HS-5 (cell line): Measurements from ENCODE around the gene UPF1.
"Not testable (repeated sequence)": the region's sequence is repeated elsewhere in the genome, so short reads cannot be mapped to it uniquely, and the experiment has no call there.

ENCODE experiments used
- DNase-seq: peaks from one replicate; pipeline ENCODE4 v3.0.0-alpha.2; 2012; ENCODE audit warnings: low read depth

Gene UPF1

GRCh38 chr19:18799389-18799970, 32.3 kb upstream of the UPF1 start:
- no peak for DNase-seq

GRCh38 chr19:18800079-18800478, 31.7 kb upstream of the UPF1 start:
- no peak for DNase-seq

GRCh38 chr19:18800636-18801035, 31.1 kb upstream of the UPF1 start:
- no peak for DNase-seq

GRCh38 chr19:18802354-18802753, 29.4 kb upstream of the UPF1 start:
- no peak for DNase-seq

GRCh38 chr19:18803550-18804138, 28.1 kb upstream of the UPF1 start:
- DNase-seq, result no peak

GRCh38 chr19:18804139-18804601, 27.6 kb upstream of the UPF1 start:
- DNase-seq, result no peak

GRCh38 chr19:18804643-18805042, 27.1 kb upstream of the UPF1 start:
- DNase-seq, result no peak

- no peak for DNase-seq
Measured at GRCh38 chr19:18807861-18808331, 23.9 kb upstream of the UPF1 start.

- DNase-seq, result no peak
Measured at GRCh38 chr19:18809149-18809868, 22.4 kb upstream of the UPF1 start.

GRCh38 chr19:18811638-18812037, 20.1 kb upstream of the UPF1 start:
- DNase-seq, result not testable (repeated sequence)

GRCh38 chr19:18814063-18814462, 17.7 kb upstream of the UPF1 start:
- DNase-seq, result no peak

- no peak for DNase-seq
Measured at GRCh38 chr19:18815673-18816072, 16.1 kb upstream of the UPF1 start.

GRCh38 chr19:18816645-18817044, 15.1 kb upstream of the UPF1 start:
- not testable (repeated sequence) for DNase-seq

GRCh38 chr19:18817574-18817973, 14.2 kb upstream of the UPF1 start:
- DNase-seq, result no peak

- no peak for DNase-seq
Measured at GRCh38 chr19:18828786-18829185, 3.0 kb upstream of the UPF1 start.

- no peak for DNase-seq
Measured at GRCh38 chr19:18830488-18830887, 1.3 kb upstream of the UPF1 start.

- no peak for DNase-seq
Measured at GRCh38 chr19:18832306-18833140, 764 bp downstream of the UPF1 start.

- no peak for DNase-seq
Measured at GRCh38 chr19:18833141-18833476, 1.4 kb downstream of the UPF1 start.

GRCh38 chr19:18833849-18834643, 2.3 kb downstream of the UPF1 start:
- no peak for DNase-seq

- no peak for DNase-seq
Measured at GRCh38 chr19:18834644-18834984, 2.9 kb downstream of the UPF1 start.

- no peak for DNase-seq
Measured at GRCh38 chr19:18839465-18840287, 7.9 kb downstream of the UPF1 start.
